HG02970 (cell line): ENCODE data around the gene TXNDC9.
"Not testable (repeated sequence)": the region's sequence is repeated elsewhere in the genome, so short reads cannot be mapped to it uniquely, and the experiment has no call there.

ENCODE experiments used
- ATAC-seq: cut with Tn5 transposase; IDR thresholded peaks from one replicate; pipeline ENCODE4 v1.9.1; 2021; ENCODE audit warnings: mild to moderate bottlenecking, moderate library complexity, moderate number of reproducible peaks; ENCODE audit not compliant: unreplicated experiment, low FRiP score

Gene TXNDC9

GRCh38 chr2:99336804-99337112 is 625 bp upstream of the TXNDC9 start:
- peak; percentile 1 for ATAC-seq

- ATAC-seq: no peak
Observed at GRCh38 chr2:99325384-99325783, 10.7 kb downstream of the TXNDC9 start.

- not testable (repeated sequence) for ATAC-seq
Observed at GRCh38 chr2:99317873-99318200, 18.3 kb downstream of the TXNDC9 start.

GRCh38 chr2:99317161-99317872 is 18.8 kb downstream of the TXNDC9 start:
- ATAC-seq: no peak

- not testable (repeated sequence) for ATAC-seq
Observed at GRCh38 chr2:99301097-99301496, 35.0 kb downstream of the TXNDC9 start, which contains the start of gene LYG1. Gene LYG1, minus strand, starts transcription at chr2:99301197. Its CDS starts 5,527 bp downstream, at chr2:99295670.

- ATAC-seq: no peak
Observed at GRCh38 chr2:99299580-99299979, 36.6 kb downstream of the TXNDC9 start.

GRCh38 chr2:99297994-99298393 is 38.1 kb downstream of the TXNDC9 start:
- ATAC-seq: no peak

- no peak for ATAC-seq
Observed at GRCh38 chr2:99285526-99285925, 50.6 kb downstream of the TXNDC9 start.

GRCh38 chr2:99279969-99280695 is 56.0 kb downstream of the TXNDC9 start:
- no peak for ATAC-seq

- no peak for ATAC-seq
Observed at GRCh38 chr2:99278793-99279291, 57.3 kb downstream of the TXNDC9 start.

GRCh38 chr2:99278195-99278765 is 57.9 kb downstream of the TXNDC9 start:
- not testable (repeated sequence) for ATAC-seq

- no peak for ATAC-seq
Observed at GRCh38 chr2:99275882-99276281, 60.3 kb downstream of the TXNDC9 start.
